IMR-90 (cell line): Measurements from ENCODE around the gene FBLN1.

Experiments used
- BHLHE40 ChIP-seq: fragments of 150-350 bp; IDR thresholded peaks from 2 replicates; pipeline ENCODE4 v1.6.1; 2016; ENCODE audit warnings: mild to moderate bottlenecking, low read depth, low read length
- CEBPB ChIP-seq: IDR thresholded peaks from 2 replicates; pipeline ENCODE4 v1.6.1; 2012; ENCODE audit warnings: low read depth, low read length, improper control_type of control experiment
- ELK1 ChIP-seq: fragments of 150-350 bp; IDR thresholded peaks from 2 replicates; pipeline ENCODE4 v1.6.1; 2016; ENCODE audit warnings: low read depth, mild to moderate bottlenecking, low read length, moderate library complexity, borderline replicate concordance
- FOS ChIP-seq: fragments of 150-350 bp; IDR thresholded peaks from 2 replicates; pipeline ENCODE4 v1.6.1; 2016; ENCODE audit warnings: low read depth, low read length
- MAFK ChIP-seq: IDR thresholded peaks from 2 replicates; pipeline ENCODE4 v1.6.1; 2012; ENCODE audit warnings: low read depth, low read length, improper control_type of control experiment
- MAZ ChIP-seq: IDR thresholded peaks from 2 replicates; pipeline ENCODE4 v1.6.1; 2012; ENCODE audit warnings: low read depth, mild to moderate bottlenecking, low read length, improper control_type of control experiment, moderate library complexity, borderline replicate concordance
- MXI1 ChIP-seq: IDR thresholded peaks from 2 replicates; pipeline ENCODE4 v1.6.1; 2012; ENCODE audit warnings: low read depth, mild to moderate bottlenecking, low read length, moderate library complexity, borderline replicate concordance
- POLR2A ChIP-seq: IDR thresholded peaks from 2 replicates; pipeline ENCODE4 v1.6.1; 2012; ENCODE audit warnings: mild to moderate bottlenecking, low read depth, low read length
- RAD21 ChIP-seq: IDR thresholded peaks from 2 replicates; pipeline ENCODE4 v1.6.1; 2012; ENCODE audit warnings: low read length, improper control_type of control experiment
- RCOR1 ChIP-seq: IDR thresholded peaks from 2 replicates; pipeline ENCODE4 v1.6.1; 2012; ENCODE audit warnings: mild to moderate bottlenecking, low read length, improper control_type of control experiment; ENCODE audit not compliant: insufficient replicate concordance
- RFX5 ChIP-seq: IDR thresholded peaks from 2 replicates; pipeline ENCODE4 v1.8.0; 2012; ENCODE audit warnings: low read depth, mild to moderate bottlenecking, low read length, moderate library complexity
- SMC3 ChIP-seq: fragments of 150-350 bp; IDR thresholded peaks from 2 replicates; pipeline ENCODE4 v1.6.1; 2016; ENCODE audit warnings: low read depth, mild to moderate bottlenecking, antibody characterized with exemption, low read length, moderate library complexity
- TF ChIP-seq, protein P1 (sequence below): conservative IDR thresholded peaks from 2 replicates; pipeline ENCODE4 v1.5.1; 2012; ENCODE audit warnings: mild to moderate bottlenecking, low read depth, low read length, improper control_type of control experiment
- TF ChIP-seq, protein P2 (sequence below): fragments of 150-350 bp; IDR thresholded peaks from 2 replicates; pipeline ENCODE4 v1.6.1; 2017; ENCODE audit warnings: mild to moderate bottlenecking, antibody characterized with exemption, low read length, low read depth

DNA sequence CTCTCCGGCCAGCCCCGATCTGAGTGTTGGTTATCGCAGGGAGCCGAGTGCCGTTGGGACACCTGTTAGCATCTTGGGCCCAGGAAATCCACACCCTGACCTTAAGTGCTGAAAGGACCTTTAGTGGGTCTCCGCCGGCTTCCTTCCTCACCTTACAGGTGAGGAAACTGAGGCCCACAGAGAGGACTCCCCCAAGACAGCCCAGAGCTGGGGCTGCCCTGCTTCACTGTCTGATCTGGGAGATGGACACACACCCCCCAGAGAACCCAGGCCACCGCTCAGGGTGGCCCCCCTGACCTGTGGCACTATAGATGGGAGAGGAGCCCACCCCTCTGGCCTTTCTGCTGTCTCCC lies 73.6 kb downstream of the FBLN1 start:
- TF ChIP-seq, protein P1, sequence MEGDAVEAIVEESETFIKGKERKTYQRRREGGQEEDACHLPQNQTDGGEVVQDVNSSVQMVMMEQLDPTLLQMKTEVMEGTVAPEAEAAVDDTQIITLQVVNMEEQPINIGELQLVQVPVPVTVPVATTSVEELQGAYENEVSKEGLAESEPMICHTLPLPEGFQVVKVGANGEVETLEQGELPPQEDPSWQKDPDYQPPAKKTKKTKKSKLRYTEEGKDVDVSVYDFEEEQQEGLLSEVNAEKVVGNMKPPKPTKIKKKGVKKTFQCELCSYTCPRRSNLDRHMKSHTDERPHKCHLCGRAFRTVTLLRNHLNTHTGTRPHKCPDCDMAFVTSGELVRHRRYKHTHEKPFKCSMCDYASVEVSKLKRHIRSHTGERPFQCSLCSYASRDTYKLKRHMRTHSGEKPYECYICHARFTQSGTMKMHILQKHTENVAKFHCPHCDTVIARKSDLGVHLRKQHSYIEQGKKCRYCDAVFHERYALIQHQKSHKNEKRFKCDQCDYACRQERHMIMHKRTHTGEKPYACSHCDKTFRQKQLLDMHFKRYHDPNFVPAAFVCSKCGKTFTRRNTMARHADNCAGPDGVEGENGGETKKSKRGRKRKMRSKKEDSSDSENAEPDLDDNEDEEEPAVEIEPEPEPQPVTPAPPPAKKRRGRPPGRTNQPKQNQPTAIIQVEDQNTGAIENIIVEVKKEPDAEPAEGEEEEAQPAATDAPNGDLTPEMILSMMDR = no peak
- no peak for TF ChIP-seq SMC3
- TF ChIP-seq, protein P2, sequence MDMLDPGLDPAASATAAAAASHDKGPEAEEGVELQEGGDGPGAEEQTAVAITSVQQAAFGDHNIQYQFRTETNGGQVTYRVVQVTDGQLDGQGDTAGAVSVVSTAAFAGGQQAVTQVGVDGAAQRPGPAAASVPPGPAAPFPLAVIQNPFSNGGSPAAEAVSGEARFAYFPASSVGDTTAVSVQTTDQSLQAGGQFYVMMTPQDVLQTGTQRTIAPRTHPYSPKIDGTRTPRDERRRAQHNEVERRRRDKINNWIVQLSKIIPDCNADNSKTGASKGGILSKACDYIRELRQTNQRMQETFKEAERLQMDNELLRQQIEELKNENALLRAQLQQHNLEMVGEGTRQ = no peak
- no peak for TF ChIP-seq CEBPB
- TF ChIP-seq ELK1 = no peak
- no peak for TF ChIP-seq RFX5
- TF ChIP-seq RCOR1 = no peak
- no peak for TF ChIP-seq POLR2A
- TF ChIP-seq MXI1 = no peak
- TF ChIP-seq RAD21 = no peak
- TF ChIP-seq FOS = no peak
- TF ChIP-seq BHLHE40 = no peak
- TF ChIP-seq MAZ = no peak
- no peak for TF ChIP-seq MAFK
